HG03575 (cell line): Measurements from ENCODE around the gene CHCHD1.
"Not testable (repeated sequence)": the region's sequence is repeated elsewhere in the genome, so short reads cannot be mapped to it uniquely, and the experiment has no call there.

ENCODE experiments used
- ATAC-seq: cut with Tn5 transposase; IDR thresholded peaks from one replicate; pipeline ENCODE4 v1.9.1; 2021; ENCODE audit not compliant: unreplicated experiment, insufficient number of reproducible peaks, low FRiP score; ENCODE audit errors: extremely low read depth

CHCHD1 gene

GRCh38 chr10:73827346-73828089 is 45.7 kb downstream of the CHCHD1 start:
- no peak for ATAC-seq

- no peak for ATAC-seq
Measured at GRCh38 chr10:73828161-73828560, 46.3 kb downstream of the CHCHD1 start.

- not testable (repeated sequence) for ATAC-seq
Measured at GRCh38 chr10:73829090-73829489, 47.2 kb downstream of the CHCHD1 start.
